VCaP (cell line): ENCODE measurements around the gene SEMG1.

Experiments
- H3K27ac ChIP-seq: fragments of 450-650 bp; 2 replicates; pipeline ENCODE4 v1.5.1; 2017
- CTCF ChIP-seq: fragments of 450-650 bp; conservative IDR thresholded peaks from 2 replicates; pipeline ENCODE4 v1.5.1; 2017; ENCODE audit warnings: mild to moderate bottlenecking, moderate library complexity

Gene SEMG1, protein sequence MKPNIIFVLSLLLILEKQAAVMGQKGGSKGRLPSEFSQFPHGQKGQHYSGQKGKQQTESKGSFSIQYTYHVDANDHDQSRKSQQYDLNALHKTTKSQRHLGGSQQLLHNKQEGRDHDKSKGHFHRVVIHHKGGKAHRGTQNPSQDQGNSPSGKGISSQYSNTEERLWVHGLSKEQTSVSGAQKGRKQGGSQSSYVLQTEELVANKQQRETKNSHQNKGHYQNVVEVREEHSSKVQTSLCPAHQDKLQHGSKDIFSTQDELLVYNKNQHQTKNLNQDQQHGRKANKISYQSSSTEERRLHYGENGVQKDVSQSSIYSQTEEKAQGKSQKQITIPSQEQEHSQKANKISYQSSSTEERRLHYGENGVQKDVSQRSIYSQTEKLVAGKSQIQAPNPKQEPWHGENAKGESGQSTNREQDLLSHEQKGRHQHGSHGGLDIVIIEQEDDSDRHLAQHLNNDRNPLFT

DNA sequence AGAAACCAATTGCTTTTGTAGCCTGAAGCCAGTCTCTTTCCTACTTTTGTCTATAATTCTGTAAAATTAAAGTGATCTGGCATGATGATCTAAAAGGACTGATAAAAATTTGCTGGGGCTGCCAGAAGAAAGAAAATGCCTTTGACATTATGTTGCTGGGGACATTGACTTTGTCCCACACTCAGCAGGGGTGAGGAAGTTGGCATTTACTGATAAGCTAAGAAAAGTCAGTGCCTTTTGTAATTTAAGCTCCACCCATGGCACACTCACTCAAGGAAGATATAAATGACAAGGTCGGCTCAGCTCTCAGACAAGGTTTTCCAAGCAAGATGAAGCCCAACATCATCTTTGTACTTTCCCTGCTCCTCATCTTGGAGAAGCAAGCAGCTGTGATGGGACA, at the start of gene SEMG1:
Gene SEMG1, plus strand, starts transcription at position 309 of the 400 bp plus-strand sequence. Its CDS starts 21 bp downstream, at position 330.
- no peak within 1 kb of the TSS for H3K27ac ChIP-seq
- TF ChIP-seq CTCF = no peak

DNA sequence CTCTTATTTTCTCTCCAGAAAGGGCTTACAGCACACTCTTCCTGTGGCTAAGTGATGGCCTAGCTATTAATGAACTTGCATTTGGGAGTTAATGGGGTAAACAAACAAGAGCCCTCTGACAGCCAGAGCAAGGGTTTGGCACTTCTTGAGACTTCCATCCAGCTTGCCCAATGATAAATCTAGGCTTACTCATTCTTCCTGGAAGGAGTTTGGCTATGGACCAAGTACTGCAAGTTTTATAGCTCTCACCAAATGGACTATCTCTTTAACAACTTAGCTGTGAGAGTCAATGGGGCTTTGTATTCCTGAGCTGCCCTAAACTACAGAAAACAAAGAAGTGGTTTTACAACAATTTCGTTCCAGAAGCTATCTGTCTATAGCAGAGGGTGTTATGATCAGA, 48.9 kb upstream of the SEMG1 start:
- H3K27ac ChIP-seq = peak overlapping the region; percentile 68
- TF ChIP-seq CTCF = no peak

DNA sequence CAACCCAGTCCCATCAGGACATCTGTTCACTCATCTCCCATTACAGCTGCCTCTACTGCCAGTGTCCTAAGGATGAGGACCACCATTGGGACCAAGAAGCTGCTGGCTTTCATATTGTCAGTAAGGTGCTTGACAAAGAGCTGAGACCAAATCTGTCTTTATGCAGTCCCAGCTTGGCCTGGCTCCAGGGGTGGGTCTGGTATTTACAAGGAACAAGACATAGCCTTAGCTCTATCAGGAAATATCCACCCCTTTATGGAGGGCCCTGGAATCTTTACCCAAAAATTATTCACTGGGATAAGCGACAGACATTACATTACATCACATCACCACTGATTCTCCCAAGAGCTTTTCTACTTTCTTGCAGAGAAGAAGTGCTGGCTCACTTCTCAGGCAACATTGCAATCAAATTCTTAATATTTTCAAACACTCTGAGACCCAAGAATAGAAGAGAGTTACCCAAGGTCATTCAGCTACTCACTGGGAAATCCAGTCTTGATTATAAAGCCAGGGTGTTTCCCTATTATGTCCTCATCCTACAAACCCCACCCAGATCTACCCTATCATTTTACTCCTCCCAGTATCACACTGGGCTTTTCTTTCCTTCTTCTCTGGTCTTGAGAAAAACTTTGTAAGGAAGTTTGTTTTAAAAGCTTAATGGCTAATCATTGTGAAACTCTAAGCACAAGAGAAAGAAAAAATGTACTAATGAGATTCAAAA, 43.6 kb upstream of the SEMG1 start:
- no peak overlapping the region for H3K27ac ChIP-seq
- TF ChIP-seq CTCF = no peak

DNA sequence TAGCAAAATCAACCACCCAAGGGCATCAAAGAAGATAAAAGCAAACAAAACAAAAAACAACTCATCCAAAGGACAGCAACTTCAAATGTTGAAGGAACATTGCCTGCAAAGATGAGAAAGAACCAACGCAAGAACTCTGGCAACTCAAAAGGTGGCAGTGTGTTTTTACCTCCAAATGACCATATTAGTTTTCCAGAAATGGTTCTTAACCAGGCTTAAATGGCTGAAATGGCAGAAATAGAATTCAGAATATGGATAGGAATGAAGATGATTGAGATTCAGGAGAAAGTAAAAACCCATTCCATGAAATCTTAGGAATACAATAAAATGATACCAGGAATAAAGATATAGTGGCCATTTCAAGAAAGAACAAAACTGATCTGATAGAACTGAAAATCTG, 41.9 kb upstream of the SEMG1 start:
- no peak for TF ChIP-seq CTCF
- H3K27ac ChIP-seq = no peak overlapping the region

- no peak for TF ChIP-seq CTCF
- H3K27ac ChIP-seq = no peak overlapping the region
These were observed 33.3 kb upstream of the SEMG1 start for GRCh38 chr20:45173522-45173921.

DNA sequence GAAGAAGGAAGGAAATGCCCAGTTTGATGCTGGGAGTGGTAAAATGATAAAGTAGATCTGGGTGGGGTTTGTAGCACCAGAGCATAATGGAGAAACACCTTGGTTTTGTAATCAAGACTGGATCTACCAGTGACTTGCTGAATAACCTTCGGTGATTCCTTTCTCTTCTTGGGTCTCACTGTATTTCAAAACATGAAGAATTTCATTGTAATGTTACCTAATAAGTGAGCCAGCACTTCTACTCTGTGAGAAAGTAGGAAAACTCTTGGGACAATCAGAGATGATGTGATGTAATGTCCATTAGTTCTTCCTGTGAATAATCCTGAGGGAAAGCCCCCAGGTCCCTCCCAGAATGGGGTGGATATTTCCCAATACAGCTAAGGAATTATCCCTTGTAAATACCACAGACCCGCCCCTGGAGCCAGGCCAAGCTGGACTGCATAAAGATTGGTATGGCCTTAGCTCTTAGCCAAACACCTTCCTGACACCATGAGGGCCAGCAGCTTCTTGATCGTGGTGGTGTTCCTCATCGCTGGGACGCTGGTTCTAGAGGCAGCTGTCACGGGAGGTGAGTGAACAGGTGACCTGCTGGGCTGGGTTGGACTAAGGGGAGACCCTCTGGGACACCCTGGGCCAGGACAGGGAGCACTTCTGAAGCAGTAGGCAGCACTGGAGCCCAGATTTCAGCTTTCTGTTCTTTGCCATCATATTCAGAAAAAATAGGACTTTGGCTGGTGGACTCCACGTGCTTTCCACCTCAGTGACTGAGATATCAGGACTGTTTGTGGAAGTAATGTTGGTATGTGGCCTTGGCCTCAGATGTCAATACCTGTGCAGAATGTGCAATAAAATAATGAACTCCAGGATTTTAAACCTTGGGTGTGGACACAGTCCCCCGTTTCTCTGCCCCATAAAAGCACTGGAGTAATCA, 32.1 kb upstream of the SEMG1 start, which contains the start of gene PI3:
Gene PI3, plus strand, starts transcription at position 469 of the 931 bp plus-strand sequence. Its CDS starts 21 bp downstream, at position 490.
- no peak for TF ChIP-seq CTCF
- H3K27ac ChIP-seq = no peak within 1 kb of the TSS
